Placental pericyte (primary cell): Measurements from ENCODE around the gene METTL14. TPM values are rescaled to one million over a fixed set of nuclear protein-coding genes. Genes with fewer than 3 reads are reported as not detected.

ENCODE experiments used
- small RNA-seq: library from RNA; depleted of rRNA; stranded (forward); fragments of <200 nt; gene quantifications from one replicate; pipeline ENCODE3, GENCODE V24; 2012; ENCODE audit warnings: low replicate concordance
- total RNA-seq: library from RNA; depleted of rRNA; stranded (reverse); fragments of >200 nt; gene quantifications from 2 replicates; pipeline ENCODE4 v1.2.3, GENCODE V29; 2012

METTL14 gene
- total RNA-seq, result 19.9 and 23.9 TPM in 2 replicates

GRCh38 chr4:118684873-118685811 lies at the start of gene METTL14:
TSS of gene METTL14 (plus strand) at chr4:118685392. CDS start at chr4:118685535, 143 bp downstream.

Small RNAs within 50 kb of the gene (small RNA-seq; reads per million reads assigned to genes)
- not detected for gene SEPT14P4

Other genes with a start within 250 kb of the METTL14 start
- gene SEC24D, start 150.7 kb downstream of the METTL14 start, total RNA-seq, result 143 and 177 TPM in 2 replicates
- 13.1 and 17.0 TPM in 2 replicates for gene SYNPO2, start 203.5 kb downstream of the METTL14 start, total RNA-seq